NCI-H226 (cell line): ENCODE measurements around the gene VN1R4.
"Not testable (repeated sequence)": the region's sequence is repeated elsewhere in the genome, so short reads cannot be mapped to it uniquely, and the experiment has no call there.

Source experiments
- DNase-seq: peaks from one replicate; pipeline ENCODE4 v3.0.0-alpha.2; 2015

VN1R4 gene

GRCh38 chr19:53267623-53268022, at the start of gene VN1R4:
Gene VN1R4, minus strand, starts transcription at chr19:53267723. Its CDS starts 58 bp downstream, at chr19:53267665.
- not testable (repeated sequence) for DNase-seq

- no peak for DNase-seq
Observed at GRCh38 chr19:53311897-53312296, 44.4 kb upstream of the VN1R4 start.

- no peak for DNase-seq
Observed at GRCh38 chr19:53311044-53311443, 43.5 kb upstream of the VN1R4 start.

- DNase-seq = no peak
Observed at GRCh38 chr19:53308339-53308811, 40.9 kb upstream of the VN1R4 start.

- DNase-seq = not testable (repeated sequence)
Observed at GRCh38 chr19:53301341-53301740, 33.8 kb upstream of the VN1R4 start.

GRCh38 chr19:53294786-53295441, 27.4 kb upstream of the VN1R4 start:
- DNase-seq = no peak

- DNase-seq = no peak
Observed at GRCh38 chr19:53290758-53291549, 23.4 kb upstream of the VN1R4 start.

GRCh38 chr19:53285087-53285486, 17.6 kb upstream of the VN1R4 start:
- DNase-seq = no peak

- not testable (repeated sequence) for DNase-seq
Observed at GRCh38 chr19:53281947-53282346, 14.4 kb upstream of the VN1R4 start.

- DNase-seq = no peak
Observed at GRCh38 chr19:53275480-53275879, 8.0 kb upstream of the VN1R4 start.

- no peak for DNase-seq
Observed at GRCh38 chr19:53272044-53272443, 4.5 kb upstream of the VN1R4 start.

- not testable (repeated sequence) for DNase-seq
Observed at GRCh38 chr19:53269861-53270260, 2.3 kb upstream of the VN1R4 start.

- DNase-seq = not testable (repeated sequence)
Observed at GRCh38 chr19:53257715-53258342, 9.7 kb downstream of the VN1R4 start, which contains the start of gene VN1R2. Gene VN1R2, plus strand, starts transcription at chr19:53258292. Its CDS starts 84 bp downstream, at chr19:53258376.

GRCh38 chr19:53254411-53255341, 12.8 kb downstream of the VN1R4 start, which contains the start of gene ZNF677:
Gene ZNF677, minus strand, starts transcription at chr19:53254873. Its CDS starts 3,323 bp downstream, at chr19:53251550.
- peak; percentile 48 for DNase-seq

GRCh38 chr19:53246498-53246897, 21.0 kb downstream of the VN1R4 start:
- no peak for DNase-seq

GRCh38 chr19:53237114-53237777, 30.3 kb downstream of the VN1R4 start:
- no peak for DNase-seq

- DNase-seq = no peak
Observed at GRCh38 chr19:53224606-53225005, 42.9 kb downstream of the VN1R4 start.

GRCh38 chr19:53222716-53223115, 44.8 kb downstream of the VN1R4 start:
- DNase-seq = not testable (repeated sequence)
